Measurements from ENCODE around the gene CLDN8. TPM values are rescaled to one million over a fixed set of nuclear protein-coding genes. Genes with fewer than 3 reads are reported as not detected.

The CLDN8 gene
- total RNA-seq: 9.6 TPM

DNA sequence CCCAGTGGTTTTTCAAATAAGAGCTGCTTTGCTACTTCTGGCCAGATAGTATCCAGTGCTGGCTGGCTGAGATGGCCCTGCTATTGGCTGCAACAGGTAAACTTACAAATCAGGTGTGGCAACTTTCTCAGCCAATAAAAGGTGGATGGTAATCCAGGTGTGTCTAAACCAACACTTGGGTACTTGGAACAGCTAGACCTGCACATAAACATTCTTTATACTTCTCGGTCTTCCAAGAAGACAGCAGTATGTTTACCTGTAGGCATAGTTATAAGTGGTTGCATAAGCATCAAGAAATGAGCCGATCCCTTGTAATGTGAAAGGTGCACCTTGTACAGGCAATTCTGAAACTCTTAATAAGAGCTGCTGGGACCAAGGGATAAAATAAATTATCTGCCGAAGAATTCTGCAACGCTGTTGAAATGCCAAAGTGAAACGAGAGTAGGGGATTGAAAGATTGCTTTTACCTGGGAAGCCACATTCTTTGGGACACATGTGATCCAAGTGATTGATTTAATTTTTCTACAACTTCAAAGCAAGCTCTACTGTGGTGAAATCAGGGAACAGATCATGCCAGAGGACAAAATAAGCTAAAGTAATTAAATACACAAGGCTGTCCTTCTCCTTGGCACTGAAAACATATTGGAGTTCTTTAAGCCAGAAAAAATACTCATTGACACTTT, at the start of gene CLDN8:
CLDN8 (minus strand) TSS at position 57 of the 683 bp plus-strand sequence. CDS start 172 bp downstream, outside the sequence.
- DNase-seq: no peak

DNA sequence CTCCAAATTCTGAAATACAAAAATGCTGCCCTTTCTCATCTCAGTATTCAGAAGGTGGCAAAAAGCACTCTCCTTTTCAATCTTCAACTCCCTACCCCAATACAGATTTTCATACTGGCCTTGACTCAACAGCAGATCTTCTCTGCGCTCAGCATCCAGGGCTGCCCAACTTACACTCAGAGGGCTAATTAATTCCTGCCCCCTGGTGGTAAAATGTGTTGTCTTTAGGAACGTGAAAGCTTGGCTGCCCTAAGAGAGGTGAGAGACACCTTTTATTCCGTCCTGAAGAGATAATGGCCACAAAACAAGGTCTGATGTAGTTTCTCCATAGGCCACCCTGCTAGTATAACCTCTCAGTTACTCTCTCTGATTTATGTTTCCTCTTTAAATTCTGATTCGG, 41.9 kb upstream of the CLDN8 start:
- DNase-seq: no peak

DNA sequence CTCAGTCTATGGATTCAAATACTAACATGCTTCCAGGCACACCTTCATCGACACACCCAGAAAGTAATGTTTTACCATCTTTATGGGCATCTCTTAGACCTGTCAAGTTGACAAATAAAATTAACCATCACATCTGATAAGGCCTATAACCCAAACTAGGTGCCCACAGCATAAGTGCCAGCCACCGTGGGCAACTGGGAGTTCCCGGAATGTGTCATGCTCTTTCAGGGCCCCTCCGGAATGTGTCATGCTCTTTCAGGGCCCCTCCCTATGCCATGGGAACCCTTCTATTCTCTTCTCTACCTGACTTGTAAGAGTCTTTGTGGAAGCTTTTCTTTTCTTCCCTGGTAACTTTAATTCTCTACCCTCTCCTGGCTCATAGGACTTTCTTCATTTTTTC, 40.2 kb upstream of the CLDN8 start:
- DNase-seq: no peak

DNA sequence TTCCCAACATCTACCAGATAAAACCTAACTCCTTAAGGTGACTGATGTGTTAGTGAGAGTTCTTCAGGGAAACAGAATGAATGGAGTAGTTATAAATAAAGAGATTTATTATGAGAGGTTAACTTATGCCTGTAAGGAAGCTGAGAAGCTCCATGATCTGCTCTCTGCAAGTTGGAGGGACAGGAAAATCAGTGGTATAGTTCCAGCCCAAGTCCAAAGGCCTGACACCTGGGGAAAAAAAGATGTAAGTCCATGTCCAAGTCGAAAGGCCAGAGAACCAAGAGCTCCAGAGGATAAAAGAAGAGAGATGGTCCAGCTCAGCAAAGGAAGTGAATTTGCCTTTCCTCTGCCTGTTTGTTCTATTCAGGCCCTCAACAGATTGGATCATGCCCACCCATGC, 39.8 kb upstream of the CLDN8 start:
- DNase-seq: no peak

DNA sequence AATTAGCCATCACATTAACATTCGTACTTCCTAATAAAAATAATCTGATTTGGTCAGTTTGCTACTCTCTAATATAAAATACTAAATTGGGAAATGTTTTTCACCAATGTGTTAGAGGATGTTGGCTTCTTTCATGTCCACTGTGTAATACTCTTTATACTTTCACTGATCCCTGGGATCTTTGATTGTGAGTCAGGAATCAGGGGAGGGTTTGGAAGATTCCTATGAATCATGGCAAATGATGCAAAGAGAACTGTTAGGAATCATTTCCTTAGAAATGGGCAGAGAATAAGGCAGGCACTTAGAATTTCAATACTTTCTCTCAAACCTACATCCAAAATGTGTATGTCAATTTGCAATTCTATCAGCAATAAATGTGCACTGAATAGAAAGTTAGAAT, 35.9 kb upstream of the CLDN8 start:
- DNase-seq: no peak

DNA sequence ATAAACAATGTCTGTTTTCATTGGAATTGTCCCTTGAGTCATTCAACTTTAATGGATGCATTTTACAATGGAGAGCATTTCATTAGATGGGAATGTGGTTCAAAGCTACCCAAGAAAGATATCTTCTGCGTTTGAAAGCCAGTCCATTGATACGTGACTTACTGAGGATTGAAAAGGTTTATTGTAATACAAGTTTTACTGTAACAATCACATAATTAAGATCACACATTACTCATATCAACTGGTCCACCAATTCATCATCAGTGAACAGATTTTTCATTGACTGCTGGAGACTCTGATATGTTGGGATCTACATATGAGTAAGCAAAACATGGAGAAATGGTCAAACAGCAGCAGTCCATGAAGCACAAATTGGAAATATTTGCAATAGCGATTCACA, 34.0 kb upstream of the CLDN8 start:
- no peak for DNase-seq

DNA sequence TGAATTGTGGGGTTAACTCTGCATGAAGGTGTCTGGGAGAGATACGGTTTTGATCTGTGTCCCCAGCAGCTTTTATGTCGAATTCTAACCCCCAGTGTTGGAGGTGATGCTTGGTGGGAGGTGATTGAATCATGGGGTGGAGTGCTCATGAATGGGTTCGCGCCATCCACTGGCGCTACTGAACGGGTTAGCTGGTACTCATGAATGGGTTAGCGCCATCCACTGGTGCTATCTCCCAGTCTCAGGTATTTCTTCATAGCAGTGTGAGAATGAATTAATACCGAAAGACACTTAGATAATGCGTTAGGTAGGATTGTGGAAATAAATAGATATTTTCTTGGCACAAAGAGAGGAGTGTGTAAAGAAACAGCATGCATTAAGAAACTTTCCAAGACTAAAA, 32.9 kb upstream of the CLDN8 start:
- no peak for DNase-seq

DNA sequence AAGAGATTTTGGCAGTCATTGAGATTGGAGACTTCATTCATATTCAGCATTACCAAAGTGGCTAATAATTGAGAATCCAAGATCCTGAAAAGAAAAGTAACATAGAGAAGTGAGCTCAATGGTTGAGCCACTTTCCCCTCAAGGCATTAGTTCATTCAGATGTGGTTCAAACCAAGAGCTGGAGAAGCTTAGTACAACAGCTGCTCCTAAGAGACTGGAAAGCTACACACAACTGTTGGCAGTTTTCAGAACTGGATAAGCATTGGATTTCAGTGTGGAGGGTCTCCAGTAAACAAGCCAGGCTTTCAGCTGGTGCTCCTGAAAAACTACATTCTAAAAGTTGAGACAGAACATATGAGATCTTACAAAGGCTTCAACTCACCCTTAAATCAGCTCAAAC, 29.2 kb upstream of the CLDN8 start:
- no peak for DNase-seq

DNA sequence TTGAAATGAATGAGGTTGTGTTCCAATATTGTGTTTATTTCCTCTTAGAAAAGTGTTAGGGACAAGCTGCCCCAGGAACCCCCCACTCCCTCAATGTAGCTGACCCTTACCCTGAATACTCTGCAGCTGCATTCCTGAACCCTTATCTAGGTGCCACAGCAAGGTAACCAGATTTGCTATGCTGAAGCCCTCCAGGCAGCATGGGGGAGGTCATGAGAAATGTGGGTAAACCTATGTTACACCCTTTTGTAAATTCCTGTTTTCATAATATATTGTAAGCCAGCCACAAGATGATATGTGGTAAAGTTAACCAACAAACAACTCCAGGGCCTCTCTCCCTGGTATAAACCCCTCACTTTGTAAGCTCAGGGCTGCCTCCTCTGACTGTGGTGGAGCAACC, 27.8 kb upstream of the CLDN8 start:
- no peak for DNase-seq

DNA sequence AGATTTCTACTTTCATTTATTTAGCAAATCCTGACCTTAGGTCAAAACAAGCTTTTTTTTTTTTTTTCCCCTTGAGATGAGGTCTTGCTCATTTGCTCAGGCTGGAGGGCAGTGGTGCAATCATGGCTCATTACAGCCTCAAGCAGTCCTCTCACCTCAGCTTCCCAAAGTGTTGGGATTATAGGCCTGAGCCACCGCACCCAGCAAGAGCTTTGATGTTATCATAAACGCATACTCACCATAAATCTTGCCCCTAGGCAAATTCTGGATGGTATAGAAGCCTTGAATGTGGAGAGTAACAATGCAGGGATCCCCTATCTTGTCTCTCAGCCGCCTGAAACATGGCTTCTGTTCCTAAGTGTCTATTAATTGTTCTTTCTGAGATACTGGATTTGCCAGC, 24.8 kb upstream of the CLDN8 start:
- no peak for DNase-seq

DNA sequence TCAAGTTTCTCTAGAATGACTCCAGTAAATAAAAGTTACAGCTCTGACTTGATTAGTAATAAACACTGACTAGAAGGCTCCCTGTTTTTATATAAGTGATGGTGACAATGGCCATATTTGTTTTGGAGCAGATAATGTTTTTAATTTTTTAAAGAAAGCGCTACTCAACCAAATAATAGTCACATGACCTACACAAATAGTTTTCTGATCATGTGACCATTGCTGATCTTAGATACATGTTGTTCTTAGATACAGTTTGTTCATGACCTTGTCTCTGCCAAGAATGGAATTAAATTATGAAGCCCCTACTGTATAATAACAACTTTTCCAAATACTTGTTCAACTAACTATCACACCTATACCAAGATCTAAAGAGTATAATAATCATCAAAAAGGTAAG, 22.3 kb upstream of the CLDN8 start:
- DNase-seq: no peak

DNA sequence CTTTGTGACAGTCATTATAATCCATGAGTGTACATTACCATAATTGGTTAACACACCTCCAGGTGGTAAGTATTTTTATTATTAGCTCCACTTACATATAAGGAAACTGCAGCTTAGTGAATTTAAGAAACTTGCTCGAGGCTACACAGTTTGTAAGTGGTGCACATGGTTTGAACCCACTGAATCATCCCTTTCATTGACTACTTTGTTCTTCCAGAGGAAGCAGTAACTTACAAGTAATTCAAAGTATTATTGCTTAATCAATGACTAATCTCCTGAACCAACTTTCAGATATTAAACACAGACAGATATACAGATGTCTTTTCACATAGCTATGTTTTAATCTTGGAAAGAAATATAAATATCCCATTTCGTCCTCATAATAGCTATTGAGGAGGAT, 18.7 kb upstream of the CLDN8 start:
- DNase-seq: no peak

DNA sequence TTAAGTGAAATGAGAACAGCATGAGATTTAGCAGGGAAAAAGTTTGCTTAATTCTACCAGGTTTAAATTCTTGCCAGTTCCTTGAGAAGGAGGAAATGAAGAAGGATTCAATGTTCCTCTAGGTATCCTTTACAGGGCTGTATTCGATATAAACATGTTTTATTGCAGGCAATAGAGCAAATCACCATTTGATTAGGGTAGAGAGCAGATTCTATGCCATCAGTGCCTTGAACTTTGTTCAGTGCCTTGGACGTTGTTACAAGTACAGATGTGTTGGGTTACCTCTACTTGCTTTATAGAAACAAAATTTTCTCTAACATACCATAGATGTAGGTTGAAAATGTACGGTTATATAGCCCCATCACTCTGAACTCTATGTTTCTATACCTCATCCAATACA, 18.2 kb upstream of the CLDN8 start:
- DNase-seq: no peak

DNA sequence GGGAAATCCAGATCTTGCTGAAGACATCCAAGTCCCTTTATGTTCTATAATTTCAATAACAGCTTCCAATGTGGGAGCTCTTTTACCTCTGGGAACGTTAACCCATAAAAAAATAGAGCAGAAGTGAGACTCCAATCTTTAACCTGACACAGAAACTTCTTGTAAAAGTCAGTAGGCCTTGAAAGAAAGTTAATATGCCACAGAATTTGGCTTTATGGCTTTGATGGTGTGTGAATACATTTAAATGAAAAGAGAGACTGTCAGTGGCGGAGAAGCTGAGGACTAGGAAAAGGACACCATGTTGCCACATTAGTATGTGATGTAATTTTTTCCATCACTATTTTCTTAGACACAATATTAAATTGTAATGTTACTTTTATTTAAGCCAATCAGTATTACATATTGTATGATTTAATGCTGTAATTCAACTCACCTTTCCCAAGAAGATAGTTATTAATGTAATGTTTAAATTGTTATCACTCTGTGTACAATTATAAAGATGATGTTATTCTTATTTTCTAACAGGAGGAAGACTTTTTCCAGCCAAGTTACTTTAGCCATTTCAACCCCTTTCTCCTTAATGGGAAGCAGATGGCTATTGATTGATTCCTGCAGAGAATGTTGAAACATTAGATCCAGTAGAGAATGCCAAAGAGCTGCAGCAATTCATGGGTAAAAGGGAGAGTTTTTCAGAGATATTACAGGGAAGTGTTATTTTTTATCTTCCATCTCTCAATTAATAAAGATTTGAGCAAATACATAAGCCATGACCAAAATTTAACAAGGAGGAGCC, 17.5 kb upstream of the CLDN8 start:
- peak; percentile 56 for DNase-seq

DNA sequence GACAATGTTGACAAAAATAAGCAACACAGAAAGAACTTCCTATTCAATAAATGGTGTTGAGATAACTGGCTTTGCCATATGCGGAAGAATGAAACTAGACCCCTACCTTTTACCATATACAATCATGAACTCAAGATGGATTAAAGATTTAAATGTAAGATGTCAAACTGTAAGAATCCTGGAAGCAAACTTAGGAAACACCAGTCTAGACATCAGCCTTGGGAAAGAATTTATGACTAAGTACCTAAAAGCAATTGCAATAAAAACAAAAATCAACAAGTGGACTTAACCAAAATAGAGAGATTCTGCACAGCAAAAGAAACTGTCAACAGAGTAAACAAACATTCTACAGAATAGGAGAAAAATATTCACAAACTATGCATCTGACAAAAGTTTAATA, 16.1 kb upstream of the CLDN8 start:
- no peak for DNase-seq

DNA sequence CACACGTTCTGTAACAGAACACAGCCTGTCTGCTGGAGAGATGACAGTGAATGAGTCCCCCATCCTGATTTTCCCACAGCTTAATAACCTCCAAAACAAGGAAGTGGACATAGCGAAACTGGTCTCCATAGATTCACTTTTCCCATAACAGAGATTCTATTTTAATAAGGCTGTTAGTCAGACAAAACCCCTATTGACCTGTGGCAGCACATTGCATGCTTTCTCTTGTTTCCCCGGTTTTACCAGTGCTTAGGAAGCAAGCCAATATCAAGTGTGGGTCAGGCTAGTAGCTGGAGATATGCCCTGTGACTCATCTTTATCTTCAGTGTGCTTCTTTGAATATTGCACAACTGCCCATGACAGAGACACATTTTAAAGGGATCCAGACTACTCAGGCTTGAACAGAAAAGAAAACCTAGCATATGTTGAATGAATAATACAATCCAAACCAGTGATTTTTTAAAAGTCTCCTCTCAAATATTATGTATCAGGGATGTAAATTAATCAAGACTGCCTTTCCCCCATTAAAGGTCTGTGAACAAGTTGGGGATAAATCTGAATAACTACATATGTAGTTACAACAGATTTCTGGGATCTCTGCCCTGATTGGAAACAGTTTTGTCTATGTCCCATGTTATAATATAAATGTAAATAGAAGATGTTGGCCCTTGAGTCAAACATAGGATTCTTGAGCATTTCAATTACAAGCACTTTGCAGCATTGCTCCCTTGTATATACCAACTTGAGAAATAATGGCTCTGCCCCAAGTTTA, 11.9 kb upstream of the CLDN8 start:
- peak; percentile 85 for DNase-seq

DNA sequence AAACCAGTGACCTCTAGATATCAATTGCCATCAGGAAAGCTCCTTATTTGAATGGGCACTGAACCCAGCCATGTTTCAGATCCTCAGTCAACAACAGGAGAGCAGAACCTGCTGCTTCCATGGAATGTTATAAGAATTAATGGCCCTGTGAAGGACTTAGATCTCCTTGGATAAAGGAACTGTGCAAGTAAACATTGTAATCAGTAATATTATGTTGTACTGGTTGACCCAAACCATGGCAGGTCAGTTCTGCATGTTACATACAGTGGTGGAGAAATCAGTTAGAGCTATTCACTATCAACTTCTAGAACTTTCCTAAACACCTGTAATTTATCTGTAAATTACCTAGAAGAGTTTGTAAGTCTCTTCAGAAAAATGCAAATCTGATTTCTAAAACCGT, 11.2 kb upstream of the CLDN8 start:
- DNase-seq: no peak

DNA sequence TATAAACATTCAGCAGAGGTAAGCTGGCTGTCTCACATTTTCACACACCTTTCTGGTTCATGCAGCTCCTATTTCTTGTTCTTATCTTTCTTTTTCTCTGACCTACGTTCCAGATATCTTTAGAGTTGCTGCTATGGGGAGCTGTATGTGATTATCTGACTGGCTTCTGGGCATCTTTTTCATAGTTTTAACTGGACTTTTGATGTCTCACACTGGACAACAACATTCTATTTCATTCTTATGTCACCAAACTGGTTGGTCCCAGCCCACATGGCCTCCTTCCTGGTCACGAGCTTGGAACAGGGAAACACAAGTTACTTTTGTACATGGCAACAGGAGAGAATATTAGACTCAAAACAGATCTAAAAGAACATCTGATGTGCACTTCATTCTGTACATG, 7.7 kb upstream of the CLDN8 start:
- DNase-seq: no peak

DNA sequence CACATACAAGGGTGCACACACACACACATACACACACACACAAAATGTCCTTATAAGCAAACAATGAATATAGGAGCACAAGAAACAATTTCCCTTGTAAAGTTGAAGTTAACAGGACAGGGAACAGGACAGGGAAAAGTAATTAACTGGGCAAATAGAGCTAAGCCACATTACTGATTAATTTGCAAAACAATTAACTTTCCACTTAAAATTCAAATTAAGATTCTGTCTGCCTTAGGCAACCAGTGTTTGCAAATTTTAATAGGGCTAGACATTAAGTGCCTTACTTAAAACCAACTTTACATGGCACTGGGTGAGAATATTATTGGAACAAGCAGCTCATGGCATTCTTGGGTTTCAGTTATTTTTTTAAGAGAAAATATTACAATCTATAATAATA, 6.8 kb upstream of the CLDN8 start:
- no peak for DNase-seq

DNA sequence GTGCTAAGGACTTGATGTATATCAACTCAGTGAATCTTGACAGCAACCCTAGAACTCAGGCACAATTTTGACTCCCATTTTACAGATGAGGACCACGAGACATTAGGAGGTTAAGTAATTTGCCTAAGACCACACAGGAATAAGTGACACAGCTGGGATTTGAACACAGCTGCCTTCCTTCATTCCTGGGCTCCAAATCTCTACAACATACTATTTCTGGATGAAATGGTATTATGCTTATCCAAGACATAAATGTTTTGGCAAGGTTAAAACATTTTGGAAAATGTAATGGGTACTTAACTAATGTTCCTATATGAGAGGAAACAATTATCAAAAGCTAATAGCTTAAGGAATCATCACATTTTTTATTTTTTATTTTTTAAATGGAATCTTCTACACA, 4.8 kb downstream of the CLDN8 start:
- no peak for DNase-seq

DNA sequence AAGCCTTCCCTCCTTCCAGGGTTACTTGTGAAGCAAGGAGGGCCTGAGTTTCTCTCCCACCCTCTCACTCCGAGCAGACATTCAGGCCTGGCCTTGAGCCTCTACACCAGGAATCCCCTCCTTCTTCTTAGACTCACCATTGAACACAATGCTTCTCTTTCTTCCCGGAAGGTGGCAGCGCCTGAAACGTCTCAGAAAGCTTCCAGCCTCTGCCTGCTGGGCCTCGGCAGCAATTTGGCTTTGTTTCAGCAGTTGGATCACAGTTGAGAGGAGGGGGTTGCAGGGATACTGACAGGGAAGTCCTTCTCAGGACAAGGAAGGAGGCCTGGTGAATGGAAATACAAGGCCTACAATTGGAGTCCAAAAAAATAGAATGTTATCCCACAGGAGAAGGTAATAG, 6.3 kb downstream of the CLDN8 start:
- DNase-seq: no peak

DNA sequence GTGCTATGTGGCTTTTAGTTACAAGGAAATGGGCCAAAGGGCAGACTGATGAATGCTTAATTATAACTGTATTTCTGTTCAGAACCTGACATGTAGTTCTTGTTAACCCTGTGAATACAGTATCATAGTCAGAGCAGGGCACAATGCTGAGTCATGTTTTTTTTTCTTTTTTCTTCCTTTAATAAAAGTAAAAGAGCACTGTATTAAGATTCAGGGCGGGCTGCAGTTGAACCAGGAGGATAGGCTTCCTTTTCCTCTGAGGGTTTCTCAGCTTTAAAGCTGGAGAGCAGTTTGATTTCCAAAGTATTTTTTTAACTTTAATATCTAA, 8.7 kb downstream of the CLDN8 start:
- no peak for DNase-seq

DNA sequence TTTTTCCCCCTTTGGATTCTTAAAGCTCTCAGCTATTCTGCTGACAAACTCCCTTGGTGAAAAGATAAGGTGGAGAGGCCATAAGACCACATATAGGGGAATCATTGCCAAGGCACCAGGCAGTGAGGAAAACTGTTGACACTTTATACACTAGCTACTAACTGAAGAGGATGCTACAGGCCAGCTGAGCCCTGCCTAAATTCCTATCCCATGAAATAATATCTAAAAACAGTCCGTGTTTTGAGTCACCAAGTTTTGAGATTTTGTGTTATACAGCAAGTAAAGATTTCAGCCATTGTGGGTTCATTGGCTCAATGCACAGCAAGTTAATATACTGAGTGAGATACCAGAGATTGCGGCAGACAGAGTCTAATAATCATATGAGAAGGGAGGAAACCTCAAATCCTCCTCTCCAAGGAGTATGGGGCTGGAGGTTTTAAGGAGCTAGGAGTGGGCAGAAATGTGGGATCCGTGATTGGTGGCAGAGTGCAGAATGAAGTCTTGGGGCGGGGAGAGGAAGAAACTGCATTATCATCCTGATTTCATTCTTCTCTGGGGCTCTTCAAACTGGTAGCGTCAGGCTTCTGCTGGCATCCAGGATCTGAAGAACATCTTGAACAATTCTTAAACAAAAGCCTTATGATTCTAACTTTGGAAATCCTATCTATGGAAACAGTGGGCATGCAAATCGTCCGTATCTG, 9.2 kb downstream of the CLDN8 start:
- no peak for DNase-seq
